NCI-H128 (cell line): ENCODE results near the gene TMEM44.
A peak's percentile ranks its signal among the peaks of the same experiment; 100 is the strongest.

Experiments used
- DNase-seq: peaks from one replicate; lab custom pipeline; 2025; ENCODE audit not compliant: unreplicated experiment; lab: John Stamatoyannopoulos, UW

The TMEM44 gene, protein sequence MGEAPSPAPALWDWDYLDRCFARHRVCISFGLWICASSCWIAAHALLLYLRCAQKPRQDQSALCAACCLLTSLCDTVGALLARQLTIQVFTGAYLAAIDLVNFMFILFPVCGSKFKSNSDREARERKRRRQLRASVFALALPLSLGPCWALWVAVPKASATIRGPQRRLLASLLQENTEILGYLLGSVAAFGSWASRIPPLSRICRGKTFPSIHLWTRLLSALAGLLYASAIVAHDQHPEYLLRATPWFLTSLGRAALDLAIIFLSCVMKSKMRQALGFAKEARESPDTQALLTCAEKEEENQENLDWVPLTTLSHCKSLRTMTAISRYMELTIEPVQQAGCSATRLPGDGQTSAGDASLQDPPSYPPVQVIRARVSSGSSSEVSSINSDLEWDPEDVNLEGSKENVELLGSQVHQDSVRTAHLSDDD

DNA sequence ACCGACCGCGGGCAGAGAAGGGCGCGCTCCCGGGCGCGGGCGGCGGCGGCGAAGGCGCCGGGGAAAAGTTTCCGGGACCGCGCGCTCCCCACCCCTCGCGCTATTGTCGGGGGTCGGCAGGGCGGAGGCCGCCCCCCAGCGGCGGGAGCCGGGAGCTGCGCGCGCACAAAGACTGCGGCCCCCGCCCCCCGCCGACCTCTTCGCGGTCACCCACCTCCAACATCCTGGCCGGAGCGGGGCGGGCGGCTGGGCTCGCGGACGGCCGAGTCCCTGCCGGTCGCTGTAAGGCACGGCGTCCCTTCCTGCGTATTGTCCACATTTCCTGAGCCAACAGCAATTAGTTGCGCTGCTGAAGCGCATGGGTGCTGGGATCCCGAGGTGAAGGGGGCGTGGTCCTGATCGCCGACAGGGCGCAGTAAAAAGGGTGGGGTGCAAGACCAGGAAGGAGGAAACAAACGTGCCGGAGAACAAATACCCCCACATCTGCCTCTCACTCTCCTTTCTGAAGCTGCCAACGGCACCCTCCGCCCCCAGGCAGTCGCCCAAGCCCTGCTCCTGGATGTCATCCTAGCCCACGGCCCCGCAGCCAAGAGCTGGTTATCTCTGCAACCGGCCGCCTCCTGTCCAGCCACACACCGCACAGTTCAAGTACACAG is at the start of gene TMEM44:
Gene TMEM44, minus strand, starts transcription at position 71 of the 656 bp plus-strand sequence. CDS start 204 bp downstream, outside the sequence.
- DNase-seq: peak; percentile 58

- peak; percentile 40 for DNase-seq
Observed at GRCh38 chr3:194682694-194683310, 49.6 kb upstream of the TMEM44 start.

- DNase-seq: no peak
Observed at GRCh38 chr3:194682189-194682693, 49.0 kb upstream of the TMEM44 start.

- DNase-seq: no peak
Observed at GRCh38 chr3:194680888-194681615, 47.8 kb upstream of the TMEM44 start.

- no peak for DNase-seq
Observed at GRCh38 chr3:194676471-194676870, 43.3 kb upstream of the TMEM44 start.

DNA sequence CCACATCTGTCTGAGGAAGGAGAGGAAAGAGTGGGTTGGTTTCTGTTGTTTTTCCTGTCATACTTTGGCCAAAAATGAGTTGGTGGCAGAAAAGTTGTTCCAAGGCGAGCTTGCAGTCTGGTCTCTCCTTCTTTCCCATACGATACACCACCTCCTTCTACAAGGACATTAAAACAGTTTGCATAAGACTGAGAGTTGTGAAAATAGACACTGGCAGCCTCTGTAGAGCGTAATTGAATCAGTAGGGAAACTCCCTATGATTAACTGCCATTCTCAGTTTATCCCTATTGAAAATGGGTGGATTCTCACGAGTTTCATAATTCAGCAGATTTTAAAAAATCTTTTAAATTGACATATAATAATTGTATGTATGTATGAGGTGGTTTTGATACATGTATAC is 42.5 kb upstream of the TMEM44 start:
- DNase-seq: no peak

GRCh38 chr3:194675081-194675640 is 41.9 kb upstream of the TMEM44 start:
- no peak for DNase-seq

DNA sequence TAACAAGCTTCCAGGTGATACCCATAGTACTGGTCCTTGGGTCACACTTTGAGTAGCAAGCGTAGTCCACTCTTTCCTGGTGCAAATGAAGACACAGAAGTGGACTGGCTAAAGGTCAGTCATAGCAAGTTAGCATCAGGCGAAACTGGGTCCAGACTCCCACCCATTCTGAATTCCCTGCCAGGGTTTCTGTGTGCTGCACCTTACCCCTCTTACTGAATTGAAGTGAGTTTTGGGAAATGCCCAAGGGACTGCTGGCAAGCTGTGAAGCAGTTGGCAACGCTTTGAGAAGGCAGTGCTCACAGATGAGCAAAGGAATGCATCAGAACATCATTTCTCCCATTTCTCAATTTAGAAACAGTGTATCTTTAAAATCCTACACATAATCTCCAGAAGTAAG is 40.5 kb upstream of the TMEM44 start:
- no peak for DNase-seq

GRCh38 chr3:194672876-194673275 is 39.7 kb upstream of the TMEM44 start:
- DNase-seq: no peak

DNA sequence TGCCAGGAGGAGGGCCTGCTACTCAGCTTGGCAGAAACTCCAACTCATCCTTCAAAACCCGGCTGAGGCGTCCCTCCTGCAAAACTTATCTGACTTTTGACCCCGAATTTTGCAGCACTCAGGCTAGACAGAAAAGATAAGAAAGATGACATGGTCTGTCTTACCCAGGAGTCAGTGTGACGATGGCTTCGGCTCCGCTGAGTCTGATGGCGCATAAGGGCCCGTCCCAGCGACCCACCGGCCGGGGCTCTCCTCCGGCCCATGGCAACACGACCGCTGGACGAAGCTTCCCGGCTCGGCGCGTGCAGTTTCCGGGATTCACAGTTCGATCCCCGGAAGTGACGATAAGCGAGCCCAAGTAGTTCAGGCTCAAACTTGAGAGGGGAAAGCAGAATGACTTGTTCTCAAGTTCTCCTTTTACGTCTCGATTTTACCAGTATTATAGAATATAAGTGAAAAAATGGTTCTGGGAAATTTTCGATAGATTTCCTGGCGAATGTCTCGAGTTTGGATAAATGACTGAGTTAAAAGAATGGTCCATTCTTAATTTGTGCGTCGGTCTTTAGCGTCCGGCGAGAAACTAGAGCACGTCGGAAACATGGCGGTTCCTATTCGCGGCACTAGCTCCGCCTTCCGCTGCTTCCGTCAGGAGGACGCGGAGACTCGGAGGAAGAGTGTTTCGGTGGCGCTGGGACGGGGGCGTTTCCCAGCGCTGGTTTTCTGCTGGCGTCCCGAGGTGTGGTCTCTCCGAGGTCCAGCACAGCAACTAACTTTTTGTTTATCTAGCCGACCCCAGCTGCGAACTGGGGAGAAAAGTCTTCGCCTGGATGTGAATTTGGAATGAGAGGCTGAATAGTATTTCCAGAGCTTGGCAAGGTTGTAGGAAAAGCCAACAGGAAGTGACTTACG is 38.9 kb upstream of the TMEM44 start, which contains the start of gene LSG1:
Gene LSG1, minus strand, starts transcription at position 292 of the 909 bp plus-strand sequence. Its CDS starts 29 bp downstream, at position 263.
- peak; percentile 95 for DNase-seq

GRCh38 chr3:194671511-194671899 is 38.3 kb upstream of the TMEM44 start:
- no peak for DNase-seq

DNA sequence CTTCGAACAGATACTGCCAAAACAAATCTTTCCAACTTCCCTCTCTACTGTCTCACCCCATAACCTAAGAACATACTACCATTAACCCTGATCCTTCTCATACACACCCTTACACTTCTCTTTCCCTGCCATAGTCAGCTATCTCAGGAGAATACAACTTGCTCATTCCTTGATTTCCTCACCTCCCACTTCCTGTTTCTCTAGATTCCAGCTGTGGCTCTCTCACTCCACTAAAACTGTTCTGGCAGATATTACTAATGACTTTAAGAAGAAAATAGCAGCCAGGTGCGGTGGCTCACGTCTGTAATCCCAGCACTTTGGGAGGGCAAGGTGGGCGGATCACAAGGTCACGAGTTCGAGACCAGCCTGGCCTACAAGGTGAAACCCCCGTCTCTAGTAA is 34.1 kb upstream of the TMEM44 start:
- no peak for DNase-seq

GRCh38 chr3:194664857-194665256 is 31.6 kb upstream of the TMEM44 start:
- no peak for DNase-seq

DNA sequence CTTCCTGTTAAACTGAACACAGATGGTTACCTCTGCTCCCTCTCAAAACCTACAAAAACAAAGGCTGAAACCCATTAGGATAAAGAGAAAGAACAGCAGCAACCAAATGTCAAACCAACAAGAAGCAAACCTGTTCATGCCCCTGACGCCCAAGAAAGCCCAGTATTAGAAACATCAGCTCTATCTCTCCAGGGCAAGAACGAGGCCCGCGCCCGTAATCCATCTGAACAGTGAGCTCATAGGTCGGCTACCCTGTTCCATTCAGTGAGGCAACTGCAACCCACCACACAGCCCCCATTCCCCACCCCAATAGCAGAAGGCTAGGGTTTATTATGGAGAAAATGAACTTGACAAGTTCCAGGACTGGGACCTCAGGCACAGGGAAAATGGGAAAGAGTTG is 28.7 kb upstream of the TMEM44 start:
- no peak for DNase-seq

DNA sequence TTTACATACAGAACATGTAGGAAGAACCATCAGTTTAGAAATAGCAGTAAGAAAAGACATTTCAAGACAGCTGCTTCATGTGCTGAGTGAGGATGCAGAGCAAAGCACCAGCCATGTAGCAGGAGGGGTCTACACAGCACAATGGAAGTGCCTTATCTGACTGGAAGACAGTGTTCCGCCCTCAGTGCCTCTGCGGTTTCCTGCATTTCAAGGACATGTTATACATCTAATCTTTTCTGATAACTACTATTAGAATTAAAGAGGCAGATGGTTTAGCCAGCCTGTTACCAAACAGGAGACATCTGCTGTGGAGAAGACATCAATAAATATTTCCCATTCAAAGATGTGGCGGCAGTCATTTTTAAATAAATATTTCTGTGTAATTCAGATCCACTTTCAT is 28.2 kb upstream of the TMEM44 start:
- DNase-seq: no peak

GRCh38 chr3:194659778-194660177 is 26.6 kb upstream of the TMEM44 start:
- no peak for DNase-seq

DNA sequence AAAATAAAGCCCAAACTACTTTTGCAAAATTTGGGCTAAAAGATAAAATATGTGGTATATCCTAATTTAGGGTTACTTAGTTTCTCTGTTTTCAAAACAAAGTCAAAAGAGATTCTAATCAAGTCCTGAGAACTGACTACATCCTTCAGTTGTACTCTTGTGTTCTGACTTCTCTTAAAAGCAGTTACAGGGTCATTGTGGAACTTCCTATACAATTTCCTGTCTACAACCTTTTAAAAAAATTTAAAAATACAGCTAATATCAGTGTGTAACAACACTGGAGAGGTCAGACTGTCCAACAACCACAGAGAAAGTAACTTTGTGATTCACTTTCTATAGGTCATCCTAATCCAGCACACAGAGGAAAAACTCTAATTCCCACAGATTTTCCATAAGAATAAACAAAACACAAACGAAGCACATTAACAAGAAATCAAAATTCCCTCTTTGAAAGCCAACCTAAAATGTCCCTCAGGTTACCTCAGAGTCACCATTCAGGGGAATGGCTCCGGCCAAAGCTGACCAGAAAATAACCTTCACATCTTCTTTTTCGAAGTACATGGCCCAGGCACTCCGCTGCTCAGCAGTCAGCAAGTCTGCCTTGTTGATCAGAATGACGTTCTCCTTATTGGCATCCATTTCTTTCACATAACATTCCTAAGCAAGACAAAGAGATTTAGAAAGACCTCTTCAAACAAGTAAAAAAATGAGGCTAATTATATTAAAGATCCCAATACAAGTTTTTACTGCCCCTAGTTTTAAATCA is 25.4 kb upstream of the TMEM44 start:
- no peak for DNase-seq

GRCh38 chr3:194657439-194657838 is 24.2 kb upstream of the TMEM44 start:
- DNase-seq: no peak

- DNase-seq: no peak
Observed at GRCh38 chr3:194654443-194654842, 21.2 kb upstream of the TMEM44 start.
